Panc1 (cell line): ENCODE measurements around the gene DPY19L1. TPM values are rescaled to one million over a fixed set of nuclear protein-coding genes. Genes with fewer than 3 reads are reported as not detected.
"Not testable (repeated sequence)": the region's sequence is repeated elsewhere in the genome, so short reads cannot be mapped to it uniquely, and the experiment has no call there.

Source experiments
- ATAC-seq: fragments of 200-7000 bp; cut with Tn5 transposase; 2 replicates; pipeline ENCODE4 v1.9.1; 2020; ENCODE audit warnings: mild to moderate bottlenecking, moderate library complexity
- BruUV-seq: library from RNA; stranded (reverse); fragments of 400-500 nt; replicated peaks from 2 replicates; lab custom pipeline; 2021; lab: Mats Ljungman, UMichigan
- CTCF ChIA-PET: fragments of 300-600 bp; sonication (Branson Sonifier 250); formaldehyde crosslinking; loops from one replicate; lab custom pipeline; 2022; ENCODE audit warnings: antibody characterized with exemption; lab: Charles Lee
- POLR2A ChIA-PET: fragments of 300-600 bp; sonication (Branson Sonifier 250); formaldehyde crosslinking; loops from one replicate; lab custom pipeline; 2022; ENCODE audit warnings: antibody characterized with exemption; lab: Charles Lee
- DNase-seq: peaks from one replicate; pipeline ENCODE4 v3.0.0-alpha.2; 2010; ENCODE audit warnings: low read depth, low spot score
- H3K27ac ChIP-seq: 2 replicates; pipeline ENCODE4 v1.5.1; 2011; ENCODE audit warnings: mild to moderate bottlenecking, low read length, inconsistent platforms
- H3K27me3 ChIP-seq: fragments of 200-500 bp; sonication (Bioruptor generic); 2 replicates; pipeline ENCODE4 v1.6.0; 2014; ENCODE audit warnings: low read length, inconsistent platforms; ENCODE audit not compliant: control insufficient read depth, insufficient read depth
- H3K36me3 ChIP-seq: fragments of 200-500 bp; sonication (Bioruptor generic); 2 replicates; pipeline ENCODE4 v1.5.1; 2014; ENCODE audit warnings: inconsistent platforms, mild to moderate bottlenecking, low read length, moderate library complexity; ENCODE audit not compliant: control insufficient read depth, insufficient read depth
- H3K4me1 ChIP-seq: 2 replicates; pipeline ENCODE4 v1.5.1; 2011; ENCODE audit warnings: inconsistent platforms, mild to moderate bottlenecking, low read length, moderate library complexity; ENCODE audit not compliant: control insufficient read depth, insufficient read depth
- H3K4me3 ChIP-seq, 2 experiments: 2 replicates each; pipeline ENCODE4 v1.5.1; 2011 to 2012; ENCODE audit warnings: low read depth in 2 of 2, low read length in 2 of 2, mild to moderate bottlenecking in 2 of 2, inconsistent platforms in 1 of 2, moderate library complexity in 1 of 2
- H3K9me3 ChIP-seq: fragments of 200-500 bp; sonication (Bioruptor generic); 2 replicates; pipeline ENCODE4 v1.5.1; 2014; ENCODE audit warnings: low read depth, mild to moderate bottlenecking, inconsistent platforms, low read length, moderate library complexity; ENCODE audit not compliant: control insufficient read depth, insufficient read depth
- POLR2AphosphoS5 ChIP-seq: IDR thresholded peaks from 2 replicates; pipeline ENCODE4 v1.6.1; 2012; ENCODE audit warnings: mild to moderate bottlenecking, low read depth, low read length, moderate library complexity
- SIN3A ChIP-seq: IDR thresholded peaks from 2 replicates; pipeline ENCODE4 v1.6.1; 2012; ENCODE audit warnings: low read depth, mild to moderate bottlenecking, low read length, moderate library complexity, borderline replicate concordance; ENCODE audit not compliant: insufficient read depth
- TCF7L2 ChIP-seq: IDR thresholded peaks from 2 replicates; pipeline ENCODE4 v1.6.1; 2011; ENCODE audit warnings: mild to moderate bottlenecking, low read depth, low read length, inconsistent platforms
- in situ Hi-C: cut with HindIII; loops from 2 replicates; pipeline ENCODE4 v1.10.0; 2016; ENCODE audit warnings: low sequenced_read_pairs, low pct_unique_long_range_greater_than_20kb
- intact Hi-C: fragments of 100-400 bp; cut with micrococcal nuclease; formaldehyde crosslinking; loops from one replicate; pipeline ENCODE4 v1.10.0; 2022; ENCODE audit not compliant: unreplicated experiment
- total RNA-seq: library from RNA; stranded (reverse); gene quantifications from one replicate; pipeline ENCODE4 v1.2.1, GENCODE V29; 2021; ENCODE audit not compliant: unreplicated experiment
- TF ChIP-seq, protein P1 (sequence below): fragments of 450-650 bp; IDR thresholded peaks from 2 replicates; pipeline ENCODE4 v1.5.1; 2017; ENCODE audit warnings: mild to moderate bottlenecking
- TF ChIP-seq, protein P2 (sequence below), 2 experiments: IDR thresholded peaks; 2 replicates each; pipeline ENCODE4 v1.6.1; 2011 to 2012; ENCODE audit warnings: low read depth in 2 of 2, control low read depth in 1 of 2, low read length in 1 of 2, mild to moderate bottlenecking in 1 of 2, moderate library complexity in 1 of 2; ENCODE audit not compliant: insufficient read depth in 1 of 2

The DPY19L1 gene
- total RNA-seq, 1 experiment from 2014 or later, result 103 TPM

DNA sequence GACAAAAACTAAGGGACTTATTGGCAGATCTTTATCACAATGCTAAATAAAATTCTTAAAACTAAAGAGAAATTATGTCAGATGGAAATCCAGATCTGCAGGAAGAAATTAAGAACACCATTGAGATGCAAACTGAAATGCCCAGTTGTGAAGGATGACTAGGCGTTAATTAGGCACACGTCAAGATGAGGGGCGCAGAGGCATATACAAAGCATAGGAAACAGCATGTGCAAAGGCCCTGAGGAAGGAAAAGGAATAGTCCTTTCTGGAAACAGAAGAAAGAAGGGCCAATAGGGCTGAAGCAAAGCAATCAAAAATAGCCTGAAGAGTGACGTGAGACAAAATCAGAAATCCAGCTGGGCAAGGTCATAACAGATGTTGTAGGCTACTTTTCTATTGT is 53.1 kb downstream of the DPY19L1 start:
- BruUV-seq, H3K4me1 ChIP-seq, DNase-seq, intact Hi-C loops, ATAC-seq, H3K27ac ChIP-seq, H3K9me3 ChIP-seq, POLR2A ChIA-PET, CTCF ChIA-PET, H3K36me3 ChIP-seq, in situ Hi-C loops, H3K4me3 ChIP-seq, H3K27me3 ChIP-seq: not testable (repeated sequence)

DNA sequence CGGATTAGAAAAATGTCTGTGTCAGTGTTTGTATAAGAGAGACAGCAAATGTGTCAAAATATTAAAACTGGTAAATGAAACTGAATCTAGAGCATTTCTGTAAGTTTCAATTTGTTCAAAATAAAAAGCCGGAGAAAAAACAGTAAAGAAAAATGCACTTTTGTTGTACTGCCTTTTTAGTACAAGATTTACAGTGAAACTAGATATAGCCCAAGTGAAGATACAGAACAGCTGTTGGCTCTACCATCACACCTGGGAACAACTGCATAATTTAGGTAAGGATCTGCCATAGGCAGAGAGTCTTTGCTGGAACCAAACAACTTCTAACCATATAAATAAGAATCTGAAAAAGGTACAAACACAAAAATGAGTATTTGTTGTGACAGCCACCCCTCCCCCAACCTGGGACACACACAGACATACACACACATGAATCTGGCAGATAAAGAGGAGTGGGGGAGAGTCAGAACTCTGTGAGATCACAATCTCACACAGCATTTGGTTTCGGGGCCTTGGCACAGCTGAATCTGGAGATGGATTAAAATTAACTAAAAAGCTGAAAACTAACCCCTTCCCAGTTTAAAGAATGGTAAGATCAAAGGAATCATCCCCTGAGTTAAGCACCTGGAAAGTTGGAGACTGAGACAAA is 54.8 kb downstream of the DPY19L1 start:
- TF ChIP-seq TCF7L2 (no peak), POLR2AphosphoS5 (no peak), SIN3A (no peak)
- TF ChIP-seq, protein P1, sequence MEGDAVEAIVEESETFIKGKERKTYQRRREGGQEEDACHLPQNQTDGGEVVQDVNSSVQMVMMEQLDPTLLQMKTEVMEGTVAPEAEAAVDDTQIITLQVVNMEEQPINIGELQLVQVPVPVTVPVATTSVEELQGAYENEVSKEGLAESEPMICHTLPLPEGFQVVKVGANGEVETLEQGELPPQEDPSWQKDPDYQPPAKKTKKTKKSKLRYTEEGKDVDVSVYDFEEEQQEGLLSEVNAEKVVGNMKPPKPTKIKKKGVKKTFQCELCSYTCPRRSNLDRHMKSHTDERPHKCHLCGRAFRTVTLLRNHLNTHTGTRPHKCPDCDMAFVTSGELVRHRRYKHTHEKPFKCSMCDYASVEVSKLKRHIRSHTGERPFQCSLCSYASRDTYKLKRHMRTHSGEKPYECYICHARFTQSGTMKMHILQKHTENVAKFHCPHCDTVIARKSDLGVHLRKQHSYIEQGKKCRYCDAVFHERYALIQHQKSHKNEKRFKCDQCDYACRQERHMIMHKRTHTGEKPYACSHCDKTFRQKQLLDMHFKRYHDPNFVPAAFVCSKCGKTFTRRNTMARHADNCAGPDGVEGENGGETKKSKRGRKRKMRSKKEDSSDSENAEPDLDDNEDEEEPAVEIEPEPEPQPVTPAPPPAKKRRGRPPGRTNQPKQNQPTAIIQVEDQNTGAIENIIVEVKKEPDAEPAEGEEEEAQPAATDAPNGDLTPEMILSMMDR, result no peak
- TF ChIP-seq, protein P2, sequence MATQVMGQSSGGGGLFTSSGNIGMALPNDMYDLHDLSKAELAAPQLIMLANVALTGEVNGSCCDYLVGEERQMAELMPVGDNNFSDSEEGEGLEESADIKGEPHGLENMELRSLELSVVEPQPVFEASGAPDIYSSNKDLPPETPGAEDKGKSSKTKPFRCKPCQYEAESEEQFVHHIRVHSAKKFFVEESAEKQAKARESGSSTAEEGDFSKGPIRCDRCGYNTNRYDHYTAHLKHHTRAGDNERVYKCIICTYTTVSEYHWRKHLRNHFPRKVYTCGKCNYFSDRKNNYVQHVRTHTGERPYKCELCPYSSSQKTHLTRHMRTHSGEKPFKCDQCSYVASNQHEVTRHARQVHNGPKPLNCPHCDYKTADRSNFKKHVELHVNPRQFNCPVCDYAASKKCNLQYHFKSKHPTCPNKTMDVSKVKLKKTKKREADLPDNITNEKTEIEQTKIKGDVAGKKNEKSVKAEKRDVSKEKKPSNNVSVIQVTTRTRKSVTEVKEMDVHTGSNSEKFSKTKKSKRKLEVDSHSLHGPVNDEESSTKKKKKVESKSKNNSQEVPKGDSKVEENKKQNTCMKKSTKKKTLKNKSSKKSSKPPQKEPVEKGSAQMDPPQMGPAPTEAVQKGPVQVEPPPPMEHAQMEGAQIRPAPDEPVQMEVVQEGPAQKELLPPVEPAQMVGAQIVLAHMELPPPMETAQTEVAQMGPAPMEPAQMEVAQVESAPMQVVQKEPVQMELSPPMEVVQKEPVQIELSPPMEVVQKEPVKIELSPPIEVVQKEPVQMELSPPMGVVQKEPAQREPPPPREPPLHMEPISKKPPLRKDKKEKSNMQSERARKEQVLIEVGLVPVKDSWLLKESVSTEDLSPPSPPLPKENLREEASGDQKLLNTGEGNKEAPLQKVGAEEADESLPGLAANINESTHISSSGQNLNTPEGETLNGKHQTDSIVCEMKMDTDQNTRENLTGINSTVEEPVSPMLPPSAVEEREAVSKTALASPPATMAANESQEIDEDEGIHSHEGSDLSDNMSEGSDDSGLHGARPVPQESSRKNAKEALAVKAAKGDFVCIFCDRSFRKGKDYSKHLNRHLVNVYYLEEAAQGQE (IDR thresholded peaks at IDR 0.05; ENCODE audit: insufficient read depth in 1 of 2, low read depth in 2 of 2, low read length in 1 of 2), result no peak
- no peak for DNase-seq
- ChIA-PET CTCF (no interaction called here), POLR2A (no interaction called here)
- H3K36me3 ChIP-seq, result no peaks in the 10 kb centered on the region
- no peak for ATAC-seq
- intact Hi-C loops, result no loop called here
- no TSS peak for BruUV-seq
- in situ Hi-C loops, result no loop called here
- no peaks in the 10 kb centered on the region for H3K27me3 ChIP-seq
- no peaks in the 10 kb centered on the region for H3K9me3 ChIP-seq
- no peak overlapping the region for H3K4me3 ChIP-seq
- no peak overlapping the region for H3K27ac ChIP-seq
- H3K4me1 ChIP-seq, result no peaks in the 10 kb centered on the region

DNA sequence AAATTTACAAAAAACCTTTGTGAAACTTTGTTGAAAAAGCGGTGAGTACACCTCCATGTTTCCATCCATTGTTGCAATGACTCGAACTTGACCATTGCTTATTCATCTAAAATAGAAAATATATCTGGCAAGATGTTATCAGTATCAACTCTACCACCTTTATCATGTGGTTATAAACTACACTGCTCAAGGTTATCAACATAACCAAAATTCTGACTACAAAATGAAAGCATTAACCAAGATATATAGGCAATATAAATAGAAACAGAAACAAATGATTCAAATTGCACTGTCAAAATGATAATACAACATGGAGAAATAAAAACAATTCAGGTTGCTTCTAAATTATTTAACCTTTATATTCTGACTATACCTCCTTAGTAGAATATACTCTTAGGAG is 58.2 kb downstream of the DPY19L1 start:
- intact Hi-C loops, H3K27me3 ChIP-seq, BruUV-seq, POLR2A ChIA-PET, H3K27ac ChIP-seq, H3K36me3 ChIP-seq, in situ Hi-C loops, H3K9me3 ChIP-seq, DNase-seq, H3K4me1 ChIP-seq, ATAC-seq, CTCF ChIA-PET, H3K4me3 ChIP-seq: not testable (repeated sequence)
